GM12878 (cell line): ENCODE data around the gene MEX3D.

Experiments used
- CHD2 ChIP-seq: IDR thresholded peaks from 2 replicates; pipeline ENCODE4 v1.6.1; 2011; ENCODE audit warnings: low read depth, low read length, improper control_type of control experiment, borderline replicate concordance
- RAD21 ChIP-seq: IDR thresholded peaks from 2 replicates; pipeline ENCODE4 v1.6.1; 2011; ENCODE audit warnings: mild to moderate bottlenecking, low read depth, low read length, moderate library complexity; ENCODE audit not compliant: insufficient read depth

- TF ChIP-seq CHD2, result no peak
- peak; percentile 74 for TF ChIP-seq RAD21
Measured at GRCh38 chr19:1605236-1606137, 37.4 kb upstream of the MEX3D start, which contains the start of gene UQCR11.
